GM06990 (cell line): ENCODE data around the gene PRKN.

ENCODE experiments used
- DNase-seq: peaks from one replicate; pipeline ENCODE4 v3.0.0-alpha.2; 2011; ENCODE audit not compliant: insufficient read length; ENCODE audit errors: extremely low read depth
- H3K27me3 ChIP-seq: replicated peaks from 2 replicates; pipeline ENCODE4 v1.6.0; 2011; ENCODE audit warnings: low read length; ENCODE audit not compliant: control insufficient read depth, insufficient read depth
- H3K36me3 ChIP-seq: 2 replicates; pipeline ENCODE4 v1.5.1; 2011; ENCODE audit warnings: low read length; ENCODE audit not compliant: control insufficient read depth, insufficient read depth
- H3K4me3 ChIP-seq: replicated peaks from 2 replicates; pipeline ENCODE4 v1.5.1; 2011; ENCODE audit warnings: low read depth, mild to moderate bottlenecking, control low read depth, low read length
- TF ChIP-seq, protein P1 (sequence below): IDR thresholded peaks from 2 replicates; pipeline ENCODE4 v1.5.1; 2011; ENCODE audit warnings: low read length, control low read depth, mild to moderate bottlenecking, inconsistent platforms; ENCODE audit not compliant: insufficient read depth, poor library complexity, severe bottlenecking

Gene PRKN

DNA sequence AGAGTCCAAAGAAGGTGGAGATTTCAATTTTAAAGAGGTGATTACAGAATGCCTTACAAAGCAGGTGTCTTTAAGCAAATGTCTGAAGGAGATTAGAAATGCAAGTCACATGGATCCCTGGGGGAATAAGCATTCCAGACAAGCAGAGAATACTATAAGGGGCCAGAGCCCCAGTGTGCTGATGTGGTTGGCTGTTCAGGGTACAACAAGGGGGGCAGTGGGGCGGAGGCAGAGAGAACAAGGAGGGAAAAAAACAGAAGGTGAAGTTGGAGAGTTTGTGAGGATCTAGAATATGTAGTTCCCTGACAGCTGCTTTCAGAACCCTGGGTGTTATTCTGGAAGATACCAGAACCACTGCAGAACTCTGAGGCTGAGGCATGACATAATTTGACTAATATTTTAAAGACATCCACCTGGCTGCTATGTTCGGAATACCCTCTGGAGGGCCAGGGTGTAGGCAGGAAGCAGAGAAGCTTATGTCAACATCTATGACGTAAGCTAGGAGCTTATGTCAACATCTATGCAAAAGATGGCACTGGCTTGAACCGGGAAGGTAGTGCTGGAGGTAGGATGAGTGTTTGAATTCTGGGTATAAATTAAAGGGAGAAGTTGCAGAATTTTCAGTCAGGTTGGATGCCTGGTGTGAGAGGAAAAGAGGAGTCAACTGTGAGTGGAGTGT is 1177.5 kb downstream of the PRKN start:
- H3K4me3 ChIP-seq, result no peak overlapping the region
- TF ChIP-seq, protein P1, sequence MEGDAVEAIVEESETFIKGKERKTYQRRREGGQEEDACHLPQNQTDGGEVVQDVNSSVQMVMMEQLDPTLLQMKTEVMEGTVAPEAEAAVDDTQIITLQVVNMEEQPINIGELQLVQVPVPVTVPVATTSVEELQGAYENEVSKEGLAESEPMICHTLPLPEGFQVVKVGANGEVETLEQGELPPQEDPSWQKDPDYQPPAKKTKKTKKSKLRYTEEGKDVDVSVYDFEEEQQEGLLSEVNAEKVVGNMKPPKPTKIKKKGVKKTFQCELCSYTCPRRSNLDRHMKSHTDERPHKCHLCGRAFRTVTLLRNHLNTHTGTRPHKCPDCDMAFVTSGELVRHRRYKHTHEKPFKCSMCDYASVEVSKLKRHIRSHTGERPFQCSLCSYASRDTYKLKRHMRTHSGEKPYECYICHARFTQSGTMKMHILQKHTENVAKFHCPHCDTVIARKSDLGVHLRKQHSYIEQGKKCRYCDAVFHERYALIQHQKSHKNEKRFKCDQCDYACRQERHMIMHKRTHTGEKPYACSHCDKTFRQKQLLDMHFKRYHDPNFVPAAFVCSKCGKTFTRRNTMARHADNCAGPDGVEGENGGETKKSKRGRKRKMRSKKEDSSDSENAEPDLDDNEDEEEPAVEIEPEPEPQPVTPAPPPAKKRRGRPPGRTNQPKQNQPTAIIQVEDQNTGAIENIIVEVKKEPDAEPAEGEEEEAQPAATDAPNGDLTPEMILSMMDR, result no peak
- H3K27me3 ChIP-seq, result no peaks in the 10 kb centered on the region
- no peaks in the 10 kb centered on the region for H3K36me3 ChIP-seq
- DNase-seq, result no peak

- no peak for DNase-seq
- no peak overlapping the region for H3K4me3 ChIP-seq
- TF ChIP-seq, protein P1, result no peak
- H3K36me3 ChIP-seq, result no peaks in the 10 kb centered on the region
- H3K27me3 ChIP-seq, result no peaks in the 10 kb centered on the region
These were observed 1178.8 kb downstream of the PRKN start for GRCh38 chr6:161548713-161549296.

DNA sequence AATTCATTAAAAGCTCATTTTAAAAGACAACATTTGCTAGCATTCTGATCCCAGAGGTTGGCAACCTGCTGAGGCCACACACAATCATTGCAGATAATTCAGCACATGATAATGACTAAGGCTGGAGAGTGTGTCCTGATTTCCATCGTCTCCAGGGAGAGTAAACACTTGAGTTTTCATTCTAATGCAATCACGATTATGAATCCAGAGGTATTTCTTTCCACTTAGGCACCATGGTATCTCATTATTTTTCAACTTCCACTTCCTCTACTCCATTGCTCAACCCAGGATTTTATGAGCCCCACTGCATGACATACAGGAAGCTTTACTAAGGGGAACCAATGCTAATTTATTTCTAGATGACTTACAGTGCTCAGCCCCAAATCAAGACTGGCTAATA is 1179.9 kb downstream of the PRKN start:
- Histone ChIP-seq H3K27me3 (no peaks in the 10 kb centered on the region), H3K4me3 (no peak overlapping the region), H3K36me3 (no peaks in the 10 kb centered on the region)
- DNase-seq, result no peak
- TF ChIP-seq, protein P1, result no peak

GRCh38 chr6:161546632-161547031 is 1180.9 kb downstream of the PRKN start:
- no peaks in the 10 kb centered on the region for H3K36me3 ChIP-seq
- H3K4me3 ChIP-seq, result no peak overlapping the region
- no peak for DNase-seq
- TF ChIP-seq, protein P1, result no peak
- H3K27me3 ChIP-seq, result no peaks in the 10 kb centered on the region

DNA sequence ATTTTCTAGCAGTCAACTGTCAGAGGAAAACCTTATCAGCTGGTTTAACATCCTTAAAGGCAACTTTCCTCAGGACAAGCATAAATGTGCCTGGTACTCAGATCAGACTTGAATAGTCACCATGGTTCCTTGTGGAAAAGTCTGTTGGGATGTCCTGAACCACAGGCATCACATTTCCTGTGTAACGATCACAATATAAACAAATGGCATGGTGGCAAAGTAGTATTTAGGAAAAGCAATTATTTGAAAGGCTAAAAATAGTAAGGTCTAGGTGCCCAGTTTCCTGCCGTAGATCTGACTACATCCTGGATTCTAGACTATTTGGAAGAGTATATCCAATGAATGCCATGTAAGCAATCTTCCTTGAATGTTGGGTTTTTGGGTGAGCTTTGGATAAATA is 1181.8 kb downstream of the PRKN start:
- H3K27me3 ChIP-seq, result no peaks in the 10 kb centered on the region
- no peaks in the 10 kb centered on the region for H3K36me3 ChIP-seq
- DNase-seq, result no peak
- TF ChIP-seq, protein P1, result no peak
- no peak overlapping the region for H3K4me3 ChIP-seq
